ENCODE results near the gene ATXN7L3. TPM values are rescaled to one million over a fixed set of nuclear protein-coding genes. Genes with fewer than 3 reads are reported as not detected.

ATXN7L3 gene
- total and polyA plus RNA-seq, 10 of the 15 experiments (the other 5 are each of a cell fraction or from before 2014, with no cell fraction given): 0.71 to 78.7 (median 32.7) TPM

DNA sequence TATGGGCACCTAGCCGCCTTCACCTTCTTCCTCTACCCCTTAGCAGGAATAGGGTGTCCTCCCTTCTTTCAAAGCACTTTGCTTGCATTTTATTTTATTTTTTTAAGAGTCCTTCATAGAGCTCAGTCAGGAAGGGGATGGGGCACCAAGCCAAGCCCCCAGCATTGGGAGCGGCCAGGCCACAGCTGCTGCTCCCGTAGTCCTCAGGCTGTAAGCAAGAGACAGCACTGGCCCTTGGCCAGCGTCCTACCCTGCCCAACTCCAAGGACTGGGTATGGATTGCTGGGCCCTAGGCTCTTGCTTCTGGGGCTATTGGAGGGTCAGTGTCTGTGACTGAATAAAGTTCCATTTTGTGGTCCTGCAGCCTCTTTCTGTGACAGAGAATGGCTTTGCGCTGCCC lies 8.3 kb downstream of the ATXN7L3 start:
- Histone ChIP-seq H3K36me3 (ENCODE audit: control insufficient read depth in 2 of 2, insufficient read depth in 2 of 2, low read length in 1 of 2) (peaks cover 20 to 21% of the 10 kb centered on the region in 2 experiments), H4K20me1 (ENCODE audit: control insufficient read depth, insufficient read depth) (no peaks in the 10 kb centered on the region), H3K27ac (ENCODE audit: control insufficient read depth, insufficient read depth) (no peak overlapping the region), H3K9ac (ENCODE audit: control insufficient read depth, insufficient read depth, low read length) (no peak overlapping the region), H3K27me3 (replicated peaks in 1 of 2; ENCODE audit: control insufficient read depth in 2 of 2, insufficient read depth in 2 of 2, low read length in 1 of 2) (no peaks in the 10 kb centered on the region), H3K4me2 (ENCODE audit: control insufficient read depth, insufficient read depth) (no peak overlapping the region), H3K4me3 (no peak overlapping the region), H3K9me3 (replicated peaks; ENCODE audit: control insufficient read depth, insufficient read depth, low read length) (no peaks in the 10 kb centered on the region), H2AFZ (ENCODE audit: control insufficient read depth, low read depth, low read length) (no peak overlapping the region), H3K4me1 (ENCODE audit: control insufficient read depth, insufficient read depth, low read length) (peaks cover 4% of the 10 kb centered on the region), H3K79me2 (ENCODE audit: control insufficient read depth, insufficient read depth, low read length) (peaks cover 14% of the 10 kb centered on the region)
- DNase-seq (ENCODE audit: low read depth, low spot score) (no peak), FAIRE-seq (no peak), ATAC-seq (no peak)
- peak; percentile 47; the same call in 1 of the 2 replicates for TF ChIP-seq POLR2A (IDR thresholded peaks at IDR 0.05; ENCODE audit: low read depth, low read length)
- no peak for TF ChIP-seq RELA (IDR thresholded peaks at IDR 0.05; ENCODE audit: borderline replicate concordance, partially characterized antibody)
- TF ChIP-seq, protein P1, sequence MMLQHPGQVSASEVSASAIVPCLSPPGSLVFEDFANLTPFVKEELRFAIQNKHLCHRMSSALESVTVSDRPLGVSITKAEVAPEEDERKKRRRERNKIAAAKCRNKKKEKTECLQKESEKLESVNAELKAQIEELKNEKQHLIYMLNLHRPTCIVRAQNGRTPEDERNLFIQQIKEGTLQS (IDR thresholded peaks at IDR 0.05; ENCODE audit: borderline replicate concordance, extremely low read depth, low read depth, low read length): no peak
- TF ChIP-seq RUNX3 (IDR thresholded peaks at IDR 0.05; ENCODE audit: low read length): no peak
- no peak for TF ChIP-seq ZSCAN29 (IDR thresholded peaks at IDR 0.05)
- no peak for TF ChIP-seq DPF2 (IDR thresholded peaks at IDR 0.05)
- ChIA-PET CTCF (interaction anchor here (1.2 kb wide), 1 partner anchor 13 kb away, joined by 4 read pairs; no protein-coding TSS in a partner anchor), SMC1A (ENCODE audit: uncharacterized antibody, unreplicated experiment) (no interaction called here), RAD21 (ENCODE audit: unreplicated experiment) (no interaction called here), POLR2A (no interaction called here)
- in situ Hi-C loops (cut with MboI) (no loop called here), intact Hi-C loops (cut with micrococcal nuclease; ENCODE audit: unreplicated experiment) (no loop called here)
- WGBS (ENCODE audit: insufficient coverage, insufficient replicate concordance, low lambda C conversion rate, missing lambda C conversion rate): 89% methylated on average over 5 of the region's 5 CpGs
- no TSS peak for BruUV-seq (replicated peaks)

DNA sequence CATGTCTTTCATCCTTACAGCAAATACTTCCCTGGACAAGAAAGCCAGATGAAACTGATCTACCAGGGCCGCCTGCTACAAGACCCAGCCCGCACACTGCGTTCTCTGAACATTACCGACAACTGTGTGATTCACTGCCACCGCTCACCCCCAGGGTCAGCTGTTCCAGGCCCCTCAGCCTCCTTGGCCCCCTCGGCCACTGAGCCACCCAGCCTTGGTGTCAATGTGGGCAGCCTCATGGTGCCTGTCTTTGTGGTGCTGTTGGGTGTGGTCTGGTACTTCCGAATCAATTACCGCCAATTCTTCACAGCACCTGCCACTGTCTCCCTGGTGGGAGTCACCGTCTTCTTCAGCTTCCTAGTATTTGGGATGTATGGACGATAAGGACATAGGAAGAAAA lies 9.2 kb downstream of the ATXN7L3 start:
- ChIA-PET CTCF (no interaction called here), SMC1A (ENCODE audit: uncharacterized antibody, unreplicated experiment) (no interaction called here), POLR2A (no interaction called here), RAD21 (ENCODE audit: unreplicated experiment) (no interaction called here)
- intact Hi-C loops (cut with micrococcal nuclease; ENCODE audit: unreplicated experiment) (no loop called here), in situ Hi-C loops (cut with MboI) (no loop called here)
- H3K4me3 ChIP-seq: no peak overlapping the region
- no peak for ATAC-seq
- no peak overlapping the region for H3K9ac ChIP-seq (ENCODE audit: control insufficient read depth, insufficient read depth, low read length)
- peaks cover 19 to 21% of the 10 kb centered on the region in 2 experiments for H3K36me3 ChIP-seq (ENCODE audit: control insufficient read depth in 2 of 2, insufficient read depth in 2 of 2, low read length in 1 of 2)
- H3K27ac ChIP-seq (ENCODE audit: control insufficient read depth, insufficient read depth): no peak overlapping the region
- H4K20me1 ChIP-seq (ENCODE audit: control insufficient read depth, insufficient read depth): no peaks in the 10 kb centered on the region
- peaks cover 4% of the 10 kb centered on the region for H3K4me1 ChIP-seq (ENCODE audit: control insufficient read depth, insufficient read depth, low read length)
- no peak for FAIRE-seq
- 93% methylated on average over 10 of the region's 10 CpGs for WGBS (ENCODE audit: insufficient coverage, insufficient replicate concordance, low lambda C conversion rate, missing lambda C conversion rate)
- BruUV-seq (replicated peaks): no TSS peak
- H2AFZ ChIP-seq (ENCODE audit: control insufficient read depth, low read depth, low read length): no peak overlapping the region
- TF ChIP-seq POLR2AphosphoS2 (IDR thresholded peaks at IDR 0.05; ENCODE audit: low read depth, low read length): no peak
- no peak for TF ChIP-seq CBX3 (IDR thresholded peaks at IDR 0.05; ENCODE audit: borderline replicate concordance, low read depth)
- peak; percentile 61; the same call in 1 of the 2 replicates for TF ChIP-seq POLR2A (IDR thresholded peaks at IDR 0.05; ENCODE audit: low read depth, low read length)
- H3K27me3 ChIP-seq (replicated peaks in 1 of 2; ENCODE audit: control insufficient read depth in 2 of 2, insufficient read depth in 2 of 2, low read length in 1 of 2): no peaks in the 10 kb centered on the region
- no peak for DNase-seq (ENCODE audit: low read depth, low spot score)
- H3K9me3 ChIP-seq (replicated peaks; ENCODE audit: control insufficient read depth, insufficient read depth, low read length): no peaks in the 10 kb centered on the region
- H3K79me2 ChIP-seq (ENCODE audit: control insufficient read depth, insufficient read depth, low read length): peaks cover 23% of the 10 kb centered on the region
- H3K4me2 ChIP-seq (ENCODE audit: control insufficient read depth, insufficient read depth): no peak overlapping the region
